PFSK-1 (cell line): Measurements from ENCODE around the gene ARHGDIB.

Source experiments
- FOXP2 ChIP-seq: optimal IDR thresholded peaks from 2 replicates; pipeline ENCODE3; 2011; ENCODE audit warnings: borderline replicate concordance, control low read depth, inconsistent platforms; ENCODE audit not compliant: insufficient read depth; ENCODE audit errors: extremely low read length, extremely low read depth
- POLR2AphosphoS5 ChIP-seq: IDR thresholded peaks from 2 replicates; pipeline ENCODE4 v1.6.1; 2012; ENCODE audit warnings: low read depth, mild to moderate bottlenecking, control low read depth, low read length, moderate library complexity
- REST ChIP-seq, 2 experiments: IDR thresholded peaks; 2 replicates each; pipeline versions ENCODE4 v1.6.1 to v1.8.0; 2011 to 2012; ENCODE audit warnings: low read depth in 2 of 2, low read length in 2 of 2, control low read depth in 1 of 2, inconsistent platforms in 1 of 2, mild to moderate bottlenecking in 1 of 2, moderate library complexity in 1 of 2; ENCODE audit not compliant: insufficient read depth in 1 of 2
- SIN3A ChIP-seq: IDR thresholded peaks from 2 replicates; pipeline ENCODE4 v1.6.1; 2012; ENCODE audit warnings: mild to moderate bottlenecking, low read length, moderate library complexity, borderline replicate concordance; ENCODE audit not compliant: insufficient read depth
- TAF1 ChIP-seq: IDR thresholded peaks from 2 replicates; pipeline ENCODE4 v1.6.1; 2012; ENCODE audit warnings: low read length, control low read depth, borderline replicate concordance; ENCODE audit not compliant: insufficient read depth

GRCh38 chr12:14992673-14993072 lies 31.3 kb upstream of the ARHGDIB start:
- TF ChIP-seq REST (IDR thresholded peaks at IDR 0.05; ENCODE audit: insufficient read depth in 1 of 2, low read depth in 2 of 2, low read length in 2 of 2) (no peak), TAF1 (no peak), POLR2AphosphoS5 (no peak), FOXP2 (no peak), SIN3A (no peak)
